GM21390 (cell line): Measurements from ENCODE around the gene CDHR3.
"Not testable (repeated sequence)": the region's sequence is repeated elsewhere in the genome, so short reads cannot be mapped to it uniquely, and the experiment has no call there.

Experiments
- ATAC-seq: cut with Tn5 transposase; IDR thresholded peaks from one replicate; pipeline ENCODE4 v1.9.1; 2021; ENCODE audit not compliant: unreplicated experiment

Gene CDHR3

GRCh38 chr7:105990727-105991453 is 27.8 kb downstream of the CDHR3 start:
- ATAC-seq: no peak

- ATAC-seq: no peak
Observed at GRCh38 chr7:105992905-105993304, 29.8 kb downstream of the CDHR3 start.

GRCh38 chr7:105996860-105997737 is 34.0 kb downstream of the CDHR3 start:
- ATAC-seq: no peak

- ATAC-seq: no peak
Observed at GRCh38 chr7:105999256-105999655, 36.2 kb downstream of the CDHR3 start.

- no peak for ATAC-seq
Observed at GRCh38 chr7:106001196-106001595, 38.1 kb downstream of the CDHR3 start.

- no peak for ATAC-seq
Observed at GRCh38 chr7:106001886-106002285, 38.8 kb downstream of the CDHR3 start.

GRCh38 chr7:106003525-106004064 is 40.5 kb downstream of the CDHR3 start:
- ATAC-seq: no peak

GRCh38 chr7:106006906-106007305 is 43.8 kb downstream of the CDHR3 start:
- ATAC-seq: no peak

- ATAC-seq: not testable (repeated sequence)
Observed at GRCh38 chr7:106007796-106008195, 44.7 kb downstream of the CDHR3 start.

- ATAC-seq: peak; percentile 82
Observed at GRCh38 chr7:106009503-106010226, 46.6 kb downstream of the CDHR3 start.

GRCh38 chr7:106010331-106010730 is 47.3 kb downstream of the CDHR3 start:
- ATAC-seq: no peak

GRCh38 chr7:106010866-106011265 is 47.8 kb downstream of the CDHR3 start:
- ATAC-seq: no peak

GRCh38 chr7:106012184-106012583 is 49.1 kb downstream of the CDHR3 start:
- no peak for ATAC-seq

GRCh38 chr7:106012935-106013439 is 49.9 kb downstream of the CDHR3 start:
- ATAC-seq: no peak

- no peak for ATAC-seq
Observed at GRCh38 chr7:106015381-106016218, 52.5 kb downstream of the CDHR3 start.

GRCh38 chr7:106016331-106016730 is 53.3 kb downstream of the CDHR3 start:
- no peak for ATAC-seq

GRCh38 chr7:106017657-106018056 is 54.6 kb downstream of the CDHR3 start:
- no peak for ATAC-seq

GRCh38 chr7:106018566-106019469 is 55.8 kb downstream of the CDHR3 start:
- ATAC-seq: no peak

GRCh38 chr7:106019470-106019820 is 56.4 kb downstream of the CDHR3 start:
- ATAC-seq: no peak
